SU-DHL-6 (cell line): ENCODE results near the gene FRMD1.

Experiments
- H2AFZ ChIP-seq: fragments of 200-600 bp; sonication (generic); 2 replicates; pipeline ENCODE4 v1.6.1; 2014; ENCODE audit warnings: low read depth, mild to moderate bottlenecking, moderate library complexity, mixed read lengths, antibody characterized with exemption, low read length; ENCODE audit not compliant: severe bottlenecking
- H3F3A ChIP-seq: fragments of 200-600 bp; shearing (Covaris generic); 2 replicates; pipeline ENCODE4 v1.6.0; 2016; ENCODE audit warnings: antibody characterized with exemption, mild to moderate bottlenecking; ENCODE audit not compliant: insufficient read depth
- H3K27ac ChIP-seq: fragments of 200-600 bp; sonication (generic); 2 replicates; pipeline ENCODE4 v1.5.1; 2016; ENCODE audit warnings: low read depth, mild to moderate bottlenecking, low read length, moderate library complexity, mixed read lengths
- H3K27me3 ChIP-seq: fragments of 200-600 bp; sonication (generic), shearing (Covaris generic); 2 replicates; pipeline ENCODE4 v1.6.0; 2014; ENCODE audit warnings: mild to moderate bottlenecking, low read length
- H3K36me3 ChIP-seq: fragments of 200-600 bp; sonication (generic); 2 replicates; pipeline ENCODE4 v1.6.1; 2014; ENCODE audit warnings: mild to moderate bottlenecking, low read length, mixed read lengths
- H3K4me2 ChIP-seq: fragments of 300-600, 200-600 bp; shearing (Covaris generic), sonication (generic); 2 replicates; pipeline ENCODE4 v1.6.0; 2014; ENCODE audit warnings: low read length, low read depth, mild to moderate bottlenecking; ENCODE audit not compliant: poor library complexity, severe bottlenecking
- H3K4me3 ChIP-seq: fragments of 200-600 bp; sonication (generic); 2 replicates; pipeline ENCODE4 v1.5.1; 2014; ENCODE audit warnings: antibody characterized with exemption, low read length, mild to moderate bottlenecking, mixed read lengths; ENCODE audit not compliant: insufficient read depth, poor library complexity, severe bottlenecking
- H3K79me2 ChIP-seq: fragments of 200-600 bp; sonication (generic); 2 replicates; pipeline ENCODE4 v1.6.1; 2014; ENCODE audit warnings: mild to moderate bottlenecking, low read length, moderate library complexity; ENCODE audit not compliant: insufficient read depth
- H3K9ac ChIP-seq: fragments of 200-600 bp; sonication (generic); 2 replicates; pipeline ENCODE4 v1.7.0; 2014; ENCODE audit warnings: mild to moderate bottlenecking, low read length
- H3K9me2 ChIP-seq: fragments of 200-600 bp; sonication (generic); replicated peaks from 2 replicates; pipeline ENCODE4 v1.6.1; 2014; ENCODE audit warnings: low read length; ENCODE audit not compliant: insufficient read depth
- H3K9me3 ChIP-seq: fragments of 200-600 bp; sonication (generic); 2 replicates; pipeline ENCODE4 v1.6.1; 2014; ENCODE audit warnings: low read length, mixed read lengths; ENCODE audit not compliant: insufficient read depth
- H4K20me1 ChIP-seq: fragments of 200-600 bp; sonication (generic); 2 replicates; pipeline ENCODE4 v1.6.1; 2014; ENCODE audit warnings: low read depth, mild to moderate bottlenecking, antibody characterized with exemption, low read length, moderate library complexity, mixed read lengths
- EZH2phosphoT487 ChIP-seq: fragments of 200-600 bp; sonication (generic), shearing (Covaris generic); conservative IDR thresholded peaks from 2 replicates; pipeline ENCODE4 v1.6.1; 2018; ENCODE audit warnings: mild to moderate bottlenecking, antibody characterized with exemption, low read length, moderate library complexity, mixed read lengths
- TF ChIP-seq, protein P1 (sequence below): fragments of 200-600 bp; sonication (generic); IDR thresholded peaks from one replicate; pipeline ENCODE4 v1.5.1; 2017; ENCODE audit warnings: antibody characterized with exemption, mild to moderate bottlenecking, low read length, moderate library complexity; ENCODE audit not compliant: insufficient read depth, poor library complexity, severe bottlenecking

Gene FRMD1

GRCh38 chr6:168122011-168122410, 43.0 kb upstream of the FRMD1 start:
- Histone ChIP-seq H3K27me3 (no peaks in the 10 kb centered on the region), H3K36me3 (no peaks in the 10 kb centered on the region), H3K79me2 (no peaks in the 10 kb centered on the region), H4K20me1 (no peaks in the 10 kb centered on the region), H3K4me2 (no peak overlapping the region), H3K4me3 (no peak overlapping the region), H2AFZ (no peak overlapping the region), H3K9me3 (no peaks in the 10 kb centered on the region), H3K27ac (no peak overlapping the region), H3K9me2 (no peaks in the 10 kb centered on the region), H3F3A (no peaks in the 10 kb centered on the region), H3K9ac (no peak overlapping the region)
- TF ChIP-seq, protein P1, sequence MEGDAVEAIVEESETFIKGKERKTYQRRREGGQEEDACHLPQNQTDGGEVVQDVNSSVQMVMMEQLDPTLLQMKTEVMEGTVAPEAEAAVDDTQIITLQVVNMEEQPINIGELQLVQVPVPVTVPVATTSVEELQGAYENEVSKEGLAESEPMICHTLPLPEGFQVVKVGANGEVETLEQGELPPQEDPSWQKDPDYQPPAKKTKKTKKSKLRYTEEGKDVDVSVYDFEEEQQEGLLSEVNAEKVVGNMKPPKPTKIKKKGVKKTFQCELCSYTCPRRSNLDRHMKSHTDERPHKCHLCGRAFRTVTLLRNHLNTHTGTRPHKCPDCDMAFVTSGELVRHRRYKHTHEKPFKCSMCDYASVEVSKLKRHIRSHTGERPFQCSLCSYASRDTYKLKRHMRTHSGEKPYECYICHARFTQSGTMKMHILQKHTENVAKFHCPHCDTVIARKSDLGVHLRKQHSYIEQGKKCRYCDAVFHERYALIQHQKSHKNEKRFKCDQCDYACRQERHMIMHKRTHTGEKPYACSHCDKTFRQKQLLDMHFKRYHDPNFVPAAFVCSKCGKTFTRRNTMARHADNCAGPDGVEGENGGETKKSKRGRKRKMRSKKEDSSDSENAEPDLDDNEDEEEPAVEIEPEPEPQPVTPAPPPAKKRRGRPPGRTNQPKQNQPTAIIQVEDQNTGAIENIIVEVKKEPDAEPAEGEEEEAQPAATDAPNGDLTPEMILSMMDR, result no peak
- TF ChIP-seq EZH2phosphoT487, result no peak

DNA sequence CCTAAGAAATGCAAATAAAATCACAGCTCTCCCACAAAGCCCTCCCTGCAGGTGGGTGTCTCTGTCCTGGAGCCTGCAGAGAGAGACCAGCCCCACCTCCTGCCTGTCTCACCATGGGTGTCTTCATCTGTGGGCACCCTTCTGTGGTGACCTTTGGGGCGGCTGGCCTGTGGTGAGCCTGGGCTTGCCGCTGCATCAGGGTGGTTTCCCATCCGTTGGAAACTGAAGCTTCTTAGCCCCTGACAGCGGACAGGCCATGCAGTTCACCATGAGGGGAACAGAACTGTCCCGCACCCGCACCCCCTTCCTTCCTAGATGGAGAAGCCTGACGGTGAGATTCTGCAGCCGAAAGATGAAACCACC, 42.3 kb upstream of the FRMD1 start:
- no peak overlapping the region for H3K4me3 ChIP-seq
- no peak for TF ChIP-seq EZH2phosphoT487
- TF ChIP-seq, protein P1, result no peak
- no peaks in the 10 kb centered on the region for H3K9me2 ChIP-seq
- no peaks in the 10 kb centered on the region for H3F3A ChIP-seq
- H3K27ac ChIP-seq, result no peak overlapping the region
- no peaks in the 10 kb centered on the region for H3K36me3 ChIP-seq
- H4K20me1 ChIP-seq, result no peaks in the 10 kb centered on the region
- H3K9ac ChIP-seq, result no peak overlapping the region
- H3K4me2 ChIP-seq, result no peak overlapping the region
- no peaks in the 10 kb centered on the region for H3K79me2 ChIP-seq
- H2AFZ ChIP-seq, result no peak overlapping the region
- H3K9me3 ChIP-seq, result no peaks in the 10 kb centered on the region
- H3K27me3 ChIP-seq, result no peaks in the 10 kb centered on the region

- TF ChIP-seq EZH2phosphoT487, result no peak
- TF ChIP-seq, protein P1, result no peak
- H3K9ac ChIP-seq, result no peak overlapping the region
Measured at GRCh38 chr6:168120390-168121302, 41.6 kb upstream of the FRMD1 start.

More at GRCh38 chr6:168120390-168121302, 41.6 kb upstream of the FRMD1 start:
- no peaks in the 10 kb centered on the region for H4K20me1 ChIP-seq
- H3K4me3 ChIP-seq, result no peak overlapping the region
- H3K36me3 ChIP-seq, result no peaks in the 10 kb centered on the region
- H3F3A ChIP-seq, result no peaks in the 10 kb centered on the region
- H3K9me2 ChIP-seq, result no peaks in the 10 kb centered on the region
- no peak overlapping the region for H3K4me2 ChIP-seq
- no peak overlapping the region for H3K27ac ChIP-seq
- H3K27me3 ChIP-seq, result no peaks in the 10 kb centered on the region
- no peaks in the 10 kb centered on the region for H3K79me2 ChIP-seq
- H2AFZ ChIP-seq, result no peak overlapping the region
- H3K9me3 ChIP-seq, result no peaks in the 10 kb centered on the region
